Measurements from ENCODE around the gene WFIKKN1. TPM values are rescaled to one million over a fixed set of nuclear protein-coding genes. Genes with fewer than 3 reads are reported as not detected.

WFIKKN1 gene
- total RNA-seq, 1 experiment from 2014 or later = 12.3 TPM

- CTCF ChIA-PET = interaction anchor here (0.5 to 4.0 kb wide), 12 partner anchors 11 to 421 kb away, joined by 3 to 37 read pairs (median 6); partner anchors contain the start of genes CAPN15, RHBDL1 and WDR90
- peak; percentile 94 for DNase-seq (ENCODE audit: low spot score)
- peaks cover 19% of the 10 kb centered on the region for H3K4me1 Mint-ChIP-seq
- H3K36me3 Mint-ChIP-seq = no peaks in the 10 kb centered on the region
- peaks cover 4% of the 10 kb centered on the region; the same call in 1 of the 2 replicates for H3K27me3 Mint-ChIP-seq (ENCODE audit: low read depth)
- peak within 1 kb of the TSS; percentile 99 for H3K27ac Mint-ChIP-seq
- no peaks in the 10 kb centered on the region for H3K9me3 Mint-ChIP-seq
- POLR2A ChIA-PET = interaction anchor here (0.5 to 1.5 kb wide), 4 partner anchors 12 to 345 kb away, joined by 3 to 7 read pairs (median 3); partner anchors contain the start of genes SOX8 and WDR90
- peak within 1 kb of the TSS; percentile 97 for H3K4me3 Mint-ChIP-seq
- ATAC-seq = peak; percentile 73
- TF ChIP-seq FOXP4 (CRISPR knock-in tag; IDR thresholded peaks at IDR 0.05) = peak; percentile 49
- TF ChIP-seq HMGA2 (CRISPR knock-in tag; IDR thresholded peaks at IDR 0.05) = peak; percentile 58; the same call in 1 of the 2 replicates
- TF ChIP-seq RELA (CRISPR knock-in tag; IDR thresholded peaks at IDR 0.05; ENCODE audit: borderline replicate concordance) = no peak
- TF ChIP-seq ZNF317 (CRISPR knock-in tag; IDR thresholded peaks at IDR 0.05; ENCODE audit: borderline replicate concordance, low read depth) = peak; percentile 34; the same call in 1 of the 2 replicates
- TF ChIP-seq ARID4B (CRISPR knock-in tag; IDR thresholded peaks at IDR 0.05; ENCODE audit: borderline replicate concordance) = peak; percentile 83; the same call in 1 of the 2 replicates
- TF ChIP-seq NR2C2 (CRISPR knock-in tag; IDR thresholded peaks at IDR 0.05) = peak; percentile 54; the same call in 1 of the 2 replicates
- TF ChIP-seq ZBTB21 (CRISPR knock-in tag; IDR thresholded peaks at IDR 0.05; ENCODE audit: borderline replicate concordance) = no peak
- TF ChIP-seq HMGXB4 (CRISPR knock-in tag; IDR thresholded peaks at IDR 0.05) = peak; percentile 63
- peak; percentile 58; the same call in 1 of the 2 replicates for TF ChIP-seq FOXP1 (CRISPR knock-in tag; IDR thresholded peaks at IDR 0.05; ENCODE audit: borderline replicate concordance)
- peak; percentile 58; the same call in 1 of the 2 replicates for TF ChIP-seq SP1 (CRISPR knock-in tag; conservative IDR thresholded peaks at IDR 0.05)
- TF ChIP-seq USF1 (CRISPR knock-in tag; IDR thresholded peaks at IDR 0.05) = 0 out of 2 replicates have a peak, but pooled peaks have one; percentile 50
- 0 out of 2 replicates have a peak, but pooled peaks have one; percentile 63 for TF ChIP-seq JUN (CRISPR knock-in tag; IDR thresholded peaks at IDR 0.05)
- TF ChIP-seq ETV6 (CRISPR knock-in tag; IDR thresholded peaks at IDR 0.05) = peak; percentile 75
- TF ChIP-seq E2F5 (CRISPR knock-in tag; IDR thresholded peaks at IDR 0.05) = no peak; the same call in none of the 2 replicates
- no peak for TF ChIP-seq ZNF263 (CRISPR knock-in tag; IDR thresholded peaks at IDR 0.05; ENCODE audit: low read depth)
- no peak for TF ChIP-seq ZBTB43 (CRISPR knock-in tag; IDR thresholded peaks at IDR 0.05)
- no peak for TF ChIP-seq SMAD4 (CRISPR knock-in tag; IDR thresholded peaks at IDR 0.05)
- TF ChIP-seq USF2 (CRISPR knock-in tag; IDR thresholded peaks at IDR 0.05) = peak; percentile 35; the same call in 1 of the 2 replicates
Observed at GRCh38 chr16:636206-637080, 5.7 kb downstream of the WFIKKN1 start, which contains the start of gene METTL26. Gene METTL26 (minus strand): TSS chr16:636305. CDS start chr16:636290, 15 bp downstream.
